Measurements from ENCODE around the gene FAM184A. TPM values are rescaled to one million over a fixed set of nuclear protein-coding genes. Genes with fewer than 3 reads are reported as not detected.

FAM184A gene
- total and polyA plus RNA-seq, 2 of the 8 experiments (the other 6 are each of a cell fraction or from before 2014, with no cell fraction given) = 6.3 to 11.3 TPM

DNA sequence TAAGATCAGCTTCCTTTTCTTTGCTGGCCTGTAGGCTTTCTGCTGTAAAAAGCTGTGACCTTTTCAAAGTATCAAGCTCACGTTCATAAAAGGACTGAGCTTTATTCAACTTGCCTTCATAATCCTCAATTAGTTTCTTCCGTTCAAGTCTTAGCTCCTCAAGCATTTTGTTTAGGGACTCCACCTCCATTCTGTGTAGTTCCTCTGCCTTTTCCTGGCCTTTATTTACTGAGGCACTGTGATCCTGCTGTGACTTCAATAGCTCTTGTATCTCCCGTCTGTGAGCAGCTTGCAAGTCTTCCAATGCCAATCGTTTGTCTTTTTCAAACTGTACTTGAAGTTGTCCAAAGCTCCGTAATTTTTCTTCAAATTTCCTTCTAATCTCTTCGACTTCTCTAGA, 54.4 kb downstream of the FAM184A start:
- Histone ChIP-seq H3K23me2 (ENCODE audit: low read depth, low read length) (no peaks in the 10 kb centered on the region), H2AK5ac (ENCODE audit: low read depth, low read length) (no peak overlapping the region), H3K4me1 (replicated peaks in 1 of 4; ENCODE audit: control insufficient read depth in 3 of 4, insufficient read depth in 4 of 4, low read length in 3 of 4) (peaks cover 13 to 27% (median 19%) of the 10 kb centered on the region in 4 experiments; a peak in 6 of 7 replicates), H3K79me2 (ENCODE audit: control insufficient read depth in 1 of 2, insufficient read depth in 2 of 2, low read length in 2 of 2) (no peaks in the 10 kb centered on the region), H3K9me3 (ENCODE audit: insufficient read depth in 2 of 2, low read depth in 1 of 2, low read length in 1 of 2) (no peaks in the 10 kb centered on the region), H4K20me1 (replicated peaks in 1 of 2; ENCODE audit: control insufficient read depth in 1 of 2, insufficient read depth in 2 of 2, low read length in 2 of 2) (no peaks in the 10 kb centered on the region), H3K14ac (ENCODE audit: insufficient read length) (no peak overlapping the region), H4K91ac (replicated peaks; ENCODE audit: insufficient read length, low read length) (no peak overlapping the region), H2BK12ac (ENCODE audit: low read depth, low read length) (no peak overlapping the region), H2BK5ac (ENCODE audit: low read depth, low read length) (no peak overlapping the region), H3K4me2 (ENCODE audit: insufficient read depth in 1 of 2, low read depth in 2 of 2, low read length in 2 of 2) (peak overlapping the region in 1 of 2 experiments; percentile 52; a peak in 3 of 4 replicates), H4K8ac (ENCODE audit: extremely low read depth, insufficient read depth, low read length) (no peak overlapping the region), H3K56ac (replicated peaks; ENCODE audit: insufficient read length, low read depth, low read length) (no peak overlapping the region), H3K9ac (replicated peaks in 1 of 4; ENCODE audit: extremely low read depth in 1 of 4, low read depth in 3 of 4, low read length in 3 of 4) (no peak overlapping the region; a peak in 1 of 7 replicates), H2BK15ac (ENCODE audit: low read length) (no peak overlapping the region), H3K27ac (ENCODE audit: low read depth, low read length) (no peak overlapping the region), H4K5ac (ENCODE audit: insufficient read length, low read depth, low read length) (no peak overlapping the region), H3K18ac (ENCODE audit: extremely low read depth, low read length) (no peak overlapping the region), H3K4ac (replicated peaks; ENCODE audit: insufficient read length, low read depth, low read length) (no peak overlapping the region), H3K23ac (ENCODE audit: insufficient read length) (no peak overlapping the region), H2BK20ac (ENCODE audit: low read length) (no peak overlapping the region), H3K36me3 (ENCODE audit: control insufficient read depth in 2 of 4, insufficient read depth in 4 of 4, low read length in 3 of 4) (no peaks in the 10 kb centered on the region), H2BK120ac (replicated peaks; ENCODE audit: low read depth, low read length) (no peak overlapping the region), H3K79me1 (ENCODE audit: low read depth, low read length) (no peaks in the 10 kb centered on the region), H3K27me3 (replicated peaks in 1 of 4; ENCODE audit: control insufficient read depth in 3 of 4, extremely low read depth in 1 of 4, insufficient read depth in 3 of 4, low read length in 3 of 4) (no peaks in the 10 kb centered on the region; a peak in 4 of 7 replicates), H3K4me3 (ENCODE audit: extremely low read depth in 1 of 4, insufficient read depth in 2 of 4, low read depth in 3 of 4, low read length in 4 of 4) (no peak overlapping the region), H2AFZ (ENCODE audit: low read length) (no peak overlapping the region)
- DNase-seq (ENCODE audit: low read depth in 1 of 2, low spot score in 2 of 2) (no peak), FAIRE-seq (peak; percentile 90)
- TF ChIP-seq HDAC6 (IDR thresholded peaks at IDR 0.05; ENCODE audit: low read depth, low read length) (no peak), JUN (IDR thresholded peaks at IDR 0.05; ENCODE audit: low read depth, low read length) (no peak), CTBP2 (IDR thresholded peaks at IDR 0.05; ENCODE audit: borderline replicate concordance, insufficient read depth, insufficient read length, low read length) (no peak), NANOG (IDR thresholded peaks at IDR 0.05; ENCODE audit: insufficient read depth, low read depth, low read length, poor library complexity, severe bottlenecking) (peak; percentile 79)
- ChIA-PET CTCF (ENCODE audit: partially characterized antibody) (interaction anchor here (0.6 to 2.0 kb wide), 9 partner anchors 10 to 105 kb away, joined by 3 to 9 read pairs (median 4); no protein-coding TSS in a partner anchor), POLR2A (ENCODE audit: partially characterized antibody) (interaction anchor here (1.0 to 1.2 kb wide), 2 partner anchors 8 to 12 kb away, joined by 3 to 5 read pairs; no protein-coding TSS in a partner anchor)
- 33% methylated on average over 6 of the region's 6 CpGs; no CpG with 5 or more reads in 1 of the 2 experiments for WGBS, 2 experiments (ENCODE audit: extremely low coverage in 1 of 2, insufficient coverage in 1 of 2, insufficient read length in 1 of 2, insufficient replicate concordance in 2 of 2, low coverage in 1 of 2, low lambda C conversion rate in 2 of 2, missing lambda C conversion rate in 1 of 2)
